Activated naive CD4-positive, alpha-beta T cell (primary cell): Measurements from ENCODE around the gene UAP1.

Experiments used
- DNase-seq, 4 experiments: peaks; one replicate each; lab custom pipeline; 2025; lab: John Stamatoyannopoulos, UW

The UAP1 gene

GRCh38 chr1:162617513-162617912, 56.0 kb downstream of the UAP1 start:
- no peak for DNase-seq

GRCh38 chr1:162619076-162619475, 57.6 kb downstream of the UAP1 start:
- no peak for DNase-seq

DNA sequence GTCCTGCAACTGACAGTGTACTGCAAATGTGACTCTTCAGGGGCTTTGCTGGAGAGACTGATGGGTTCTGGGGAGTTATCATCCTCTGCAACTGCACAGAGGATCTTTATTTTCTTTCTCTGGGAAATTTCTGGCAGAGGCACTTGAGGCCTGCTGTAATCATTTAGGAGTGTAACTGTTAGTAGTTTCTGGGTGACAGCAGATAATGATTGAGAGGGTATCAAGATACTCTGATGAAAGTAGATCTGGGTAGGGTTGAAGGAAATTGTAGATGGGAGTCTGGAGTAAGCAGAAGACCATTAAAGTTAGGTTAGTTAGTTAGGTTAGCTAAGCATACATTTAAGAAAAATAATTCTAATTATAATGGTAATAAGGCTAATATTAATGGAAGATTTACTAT, 59.7 kb downstream of the UAP1 start:
- no peak for DNase-seq

DNA sequence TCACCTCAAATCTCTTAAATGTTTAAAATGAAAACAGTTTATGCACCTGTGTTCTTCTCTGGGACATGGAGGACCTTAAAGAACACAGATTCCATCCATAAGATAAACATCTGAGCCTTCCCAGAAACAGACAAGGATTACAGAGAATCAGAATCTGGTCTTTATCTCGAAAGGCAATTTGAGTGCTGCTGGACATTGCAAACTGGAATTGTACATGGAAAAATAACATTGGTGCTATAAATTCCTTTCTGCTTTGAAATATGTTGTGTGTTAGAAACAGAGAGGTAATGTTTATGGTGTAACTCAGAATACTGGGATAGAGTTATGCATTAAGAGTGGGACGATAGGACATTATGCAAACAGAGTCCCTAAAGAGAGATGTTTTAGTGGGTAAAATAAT, 64.2 kb downstream of the UAP1 start:
- no peak for DNase-seq

- DNase-seq: no peak
Observed at GRCh38 chr1:162626094-162626493, 64.6 kb downstream of the UAP1 start.

GRCh38 chr1:162626761-162627160, 65.2 kb downstream of the UAP1 start:
- DNase-seq: no peak

DNA sequence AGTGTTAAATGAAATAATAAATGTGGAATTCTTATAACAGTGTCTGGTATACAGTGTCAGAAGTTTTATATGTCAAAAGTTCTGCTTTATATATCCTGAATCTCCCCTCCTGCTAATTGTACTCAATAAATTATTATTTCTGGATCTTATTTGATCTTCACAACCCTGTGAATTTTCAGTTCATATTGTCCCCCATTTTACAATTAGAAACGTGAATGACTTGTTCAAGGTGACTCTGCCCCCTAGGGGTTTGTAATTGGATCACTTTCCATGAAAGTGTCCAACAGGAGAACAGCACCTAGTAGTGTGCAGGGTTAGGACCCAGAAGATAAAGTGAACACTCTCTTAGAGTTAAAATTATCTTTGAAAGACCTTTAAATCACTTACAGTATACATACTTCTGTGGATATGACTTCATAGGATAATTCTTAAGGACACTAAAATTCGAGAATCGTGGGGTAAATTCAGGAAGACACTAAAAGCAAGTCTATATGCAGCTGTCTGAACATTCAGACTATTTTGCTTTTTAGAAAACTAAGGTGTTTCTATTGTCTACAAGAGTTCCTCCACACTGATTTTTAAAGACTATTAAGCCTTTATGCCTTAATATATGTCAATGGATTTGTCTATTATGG, 66.3 kb downstream of the UAP1 start:
- DNase-seq: no peak

- no peak for DNase-seq
Observed at GRCh38 chr1:162629077-162629627, 67.6 kb downstream of the UAP1 start.

DNA sequence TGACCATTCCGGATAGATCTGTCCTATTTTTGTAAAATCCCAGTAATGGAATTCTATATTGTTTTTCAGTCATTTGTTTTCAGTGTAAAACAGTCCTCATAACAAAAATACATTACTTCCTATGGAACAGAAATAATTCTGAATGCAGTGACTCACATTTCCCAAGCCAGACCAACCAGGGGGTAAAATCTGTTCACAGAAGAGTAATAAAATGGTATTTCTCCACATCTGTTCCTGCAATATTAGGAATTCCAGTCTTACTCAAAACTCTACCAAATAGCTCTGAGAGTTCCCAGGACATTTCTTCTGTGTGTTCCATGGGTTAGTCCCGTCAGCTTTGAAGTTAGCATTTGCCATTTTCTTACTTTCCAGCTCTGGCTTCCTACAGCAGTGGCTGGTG, 68.1 kb downstream of the UAP1 start:
- no peak for DNase-seq

GRCh38 chr1:162631546-162632191, 70.1 kb downstream of the UAP1 start:
- DNase-seq: no peak

GRCh38 chr1:162632217-162632666, 70.7 kb downstream of the UAP1 start, which contains the start of gene DDR2:
TSS of gene DDR2 (plus strand) at chr1:162632464. CDS start at chr1:162719064, 86,600 bp downstream.
- no peak for DNase-seq

- DNase-seq: no peak
Observed at GRCh38 chr1:162632698-162633080, 71.2 kb downstream of the UAP1 start.

- DNase-seq: no peak
Observed at GRCh38 chr1:162633081-162633762, 71.7 kb downstream of the UAP1 start.

GRCh38 chr1:162635418-162635817, 73.9 kb downstream of the UAP1 start:
- no peak for DNase-seq

DNA sequence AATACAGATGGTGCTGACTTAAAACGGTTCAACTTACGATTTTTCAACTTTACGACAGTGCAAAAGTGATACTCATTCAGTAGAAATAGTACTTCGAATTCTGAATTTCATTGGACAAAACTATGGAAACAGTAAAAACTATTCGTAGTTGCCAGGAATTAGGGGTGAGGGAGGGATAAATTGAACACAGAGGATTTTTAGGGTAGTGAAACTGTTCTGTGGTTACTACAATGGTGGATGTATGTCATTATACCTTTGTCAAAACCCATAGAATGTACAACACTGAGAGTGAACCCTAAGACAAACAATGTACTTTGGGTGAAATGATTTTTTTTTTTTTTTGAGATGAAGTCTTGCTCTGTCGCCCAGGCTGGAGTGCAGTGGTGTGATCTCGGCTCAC, 78.2 kb downstream of the UAP1 start:
- no peak for DNase-seq

DNA sequence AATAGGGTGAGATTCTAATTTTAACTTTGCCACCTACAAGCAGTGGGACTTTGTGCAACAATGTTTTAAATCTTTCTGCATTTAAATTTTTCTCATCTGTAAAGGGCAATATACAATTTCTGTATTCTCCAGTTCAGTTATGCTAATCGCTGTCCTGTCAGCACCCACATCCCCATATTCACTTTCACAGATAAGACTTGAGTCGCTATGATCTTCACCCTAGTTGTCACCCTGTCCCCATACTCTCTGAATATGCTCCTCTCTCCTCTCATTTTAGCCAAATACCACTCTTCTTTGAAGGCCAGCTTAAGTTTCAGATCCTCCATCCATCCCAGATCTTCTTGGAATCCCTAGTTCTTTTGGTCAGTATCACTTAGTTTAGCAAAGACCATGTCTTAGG, 79.6 kb downstream of the UAP1 start:
- DNase-seq: no peak

- DNase-seq: no peak
Observed at GRCh38 chr1:162644986-162645314, 83.4 kb downstream of the UAP1 start.

- DNase-seq: no peak
Observed at GRCh38 chr1:162645666-162646065, 84.1 kb downstream of the UAP1 start.

GRCh38 chr1:162649583-162649982, 88.1 kb downstream of the UAP1 start:
- DNase-seq: no peak
